Calu3 (cell line): ENCODE data around the gene FAM13A. TPM values are rescaled to one million over a fixed set of nuclear protein-coding genes. Genes with fewer than 3 reads are reported as not detected.

Experiments used
- BruUV-seq: library from RNA; stranded (reverse); fragments of 400-500 nt; replicated peaks from 2 replicates; lab custom pipeline; 2021; lab: Mats Ljungman, UMichigan
- CTCF ChIA-PET: fragments of 300-600 bp; sonication (Branson Sonifier 250); formaldehyde crosslinking; loops from one replicate; lab custom pipeline; 2022; ENCODE audit warnings: antibody characterized with exemption; lab: Charles Lee
- DNase-seq: peaks from one replicate; pipeline ENCODE4 v3.0.0; 2022
- H3K27ac Mint-ChIP-seq: one replicate; pipeline ENCODE4 v1.8.0; 2022; ENCODE audit warnings: mixed read lengths; ENCODE audit not compliant: unreplicated experiment
- H3K27me3 Mint-ChIP-seq: one replicate; pipeline ENCODE4 v1.8.0; 2022; ENCODE audit warnings: mixed read lengths; ENCODE audit not compliant: unreplicated experiment
- H3K36me3 Mint-ChIP-seq: one replicate; pipeline ENCODE4 v1.8.0; 2022; ENCODE audit warnings: mild to moderate bottlenecking, moderate library complexity, mixed read lengths; ENCODE audit not compliant: insufficient read depth, unreplicated experiment
- H3K4me1 Mint-ChIP-seq: one replicate; pipeline ENCODE4 v1.8.0; 2022; ENCODE audit warnings: mild to moderate bottlenecking, low read depth, mixed read lengths; ENCODE audit not compliant: unreplicated experiment
- H3K4me3 Mint-ChIP-seq: one replicate; pipeline ENCODE4 v1.8.0; 2022; ENCODE audit warnings: mild to moderate bottlenecking, low read depth, moderate library complexity, mixed read lengths; ENCODE audit not compliant: unreplicated experiment
- H3K9me3 Mint-ChIP-seq: one replicate; pipeline ENCODE4 v1.8.0; 2022; ENCODE audit warnings: low read depth, mixed read lengths; ENCODE audit not compliant: unreplicated experiment
- CTCF ChIP-seq: fragments of 200-600 bp; IDR thresholded peaks from one replicate; pipeline ENCODE4 v1.8.0; 2022; ENCODE audit warnings: antibody characterized with exemption; ENCODE audit not compliant: unreplicated experiment
- intact Hi-C: fragments of 100-400 bp; cut with micrococcal nuclease; formaldehyde crosslinking; loops from one replicate; pipeline ENCODE4 v1.10.0; 2022; ENCODE audit not compliant: unreplicated experiment
- total RNA-seq: library from RNA; stranded (reverse); gene quantifications from 2 replicates; pipeline ENCODE4 v1.2.3, GENCODE V29; 2022

Gene FAM13A
- total RNA-seq, 1 experiment from 2014 or later, result 13.5 TPM

- Mint-ChIP-seq H3K36me3 (peaks cover 12% of the 10 kb centered on the region), H3K27ac (no peak overlapping the region), H3K4me1 (no peaks in the 10 kb centered on the region), H3K27me3 (no peaks in the 10 kb centered on the region), H3K4me3 (no peak overlapping the region), H3K9me3 (no peaks in the 10 kb centered on the region)
- no TSS peak for BruUV-seq
- CTCF ChIA-PET, result no interaction called here
- intact Hi-C loops, result no loop called here
- no peak for DNase-seq
- TF ChIP-seq CTCF, result no peak
Measured at GRCh38 chr4:88724406-88724805, 332.6 kb downstream of the FAM13A start.

- no TSS peak for BruUV-seq
- no peak for TF ChIP-seq CTCF
- Mint-ChIP-seq H3K4me3 (no peak overlapping the region), H3K27me3 (no peaks in the 10 kb centered on the region), H3K36me3 (peaks cover 11% of the 10 kb centered on the region), H3K27ac (no peak overlapping the region), H3K4me1 (no peaks in the 10 kb centered on the region), H3K9me3 (no peaks in the 10 kb centered on the region)
- CTCF ChIA-PET, result no interaction called here
- intact Hi-C loops, result no loop called here
- DNase-seq, result no peak
Measured at GRCh38 chr4:88722828-88723227, 334.2 kb downstream of the FAM13A start.

- H3K4me1 Mint-ChIP-seq, result no peaks in the 10 kb centered on the region
- H3K27ac Mint-ChIP-seq, result no peak overlapping the region
- no peak overlapping the region for H3K4me3 Mint-ChIP-seq
- BruUV-seq, result no TSS peak
- TF ChIP-seq CTCF, result no peak
- CTCF ChIA-PET, result no interaction called here
- no peak for DNase-seq
- intact Hi-C loops, result no loop called here
- H3K9me3 Mint-ChIP-seq, result peaks cover 3% of the 10 kb centered on the region
- no peaks in the 10 kb centered on the region for H3K27me3 Mint-ChIP-seq
- peaks cover 6% of the 10 kb centered on the region for H3K36me3 Mint-ChIP-seq
Measured at GRCh38 chr4:88722276-88722780, 334.7 kb downstream of the FAM13A start.

GRCh38 chr4:88720451-88721428 lies 336.2 kb downstream of the FAM13A start:
- Mint-ChIP-seq H3K27ac (no peak overlapping the region), H3K36me3 (no peaks in the 10 kb centered on the region), H3K4me1 (no peaks in the 10 kb centered on the region), H3K27me3 (no peaks in the 10 kb centered on the region), H3K9me3 (peaks cover 5% of the 10 kb centered on the region), H3K4me3 (no peak overlapping the region)
- DNase-seq, result no peak
- no peak for TF ChIP-seq CTCF
- CTCF ChIA-PET, result no interaction called here
- intact Hi-C loops, result no loop called here
- BruUV-seq, result no TSS peak
